Measurements from ENCODE around the gene SH3RF1. TPM values are rescaled to one million over a fixed set of nuclear protein-coding genes. Genes with fewer than 3 reads are reported as not detected.

The SH3RF1 gene
- total RNA-seq, 1 experiment from 2014 or later: 15.3 TPM

GRCh38 chr4:169064296-169064695 lies 206.5 kb downstream of the SH3RF1 start:
- Histone ChIP-seq H2BK12ac (ENCODE audit: insufficient read length, low read depth, low read length) (no peak overlapping the region), H3K79me1 (ENCODE audit: insufficient read depth, low read depth, low read length, poor library complexity, severe bottlenecking) (no peaks in the 10 kb centered on the region), H4K91ac (ENCODE audit: insufficient read length, low read depth, low read length) (no peak overlapping the region), H3K27me3 (ENCODE audit: insufficient read depth, low read length) (no peaks in the 10 kb centered on the region), H3K9ac (ENCODE audit: extremely low read depth, insufficient read length, low read length) (no peak overlapping the region), H3K23me2 (ENCODE audit: insufficient read length, low read depth, low read length, poor library complexity, severe bottlenecking) (no peaks in the 10 kb centered on the region), H3K4me1 (ENCODE audit: insufficient read depth, low read length) (no peaks in the 10 kb centered on the region), H2AFZ (ENCODE audit: low read length) (no peak overlapping the region), H2BK20ac (ENCODE audit: low read depth, low read length, poor library complexity, severe bottlenecking) (no peak overlapping the region), H4K5ac (ENCODE audit: insufficient read length, low read depth, low read length) (no peak overlapping the region), H3K14ac (ENCODE audit: insufficient read depth, low read length) (no peak overlapping the region), H3K4ac (ENCODE audit: low read depth, low read length) (no peak overlapping the region), H3K56ac (ENCODE audit: insufficient read length, low read depth, low read length) (no peak overlapping the region), H4K20me1 (ENCODE audit: control insufficient read depth, insufficient read depth, insufficient read length) (no peaks in the 10 kb centered on the region), H3K79me2 (ENCODE audit: insufficient read depth, low read length) (no peaks in the 10 kb centered on the region), H2AK5ac (ENCODE audit: insufficient read length, low read length) (no peak overlapping the region), H2BK15ac (ENCODE audit: low read depth, low read length) (no peak overlapping the region), H3K23ac (ENCODE audit: insufficient read length, low read depth, low read length) (no peak overlapping the region), H2BK120ac (ENCODE audit: low read depth, low read length, poor library complexity, severe bottlenecking) (no peak overlapping the region), H4K8ac (replicated peaks; ENCODE audit: insufficient read length, low read depth, low read length) (no peak overlapping the region), H3K9me3 (ENCODE audit: control insufficient read depth, low read depth, low read length) (no peaks in the 10 kb centered on the region), H3K4me2 (ENCODE audit: insufficient read depth, insufficient read length, low read length) (no peak overlapping the region), H3K27ac (ENCODE audit: insufficient read length, low read depth, low read length) (no peak overlapping the region), H2BK5ac (ENCODE audit: insufficient read length, low read length) (no peak overlapping the region), H3T11ph (ENCODE audit: low read length) (no peak overlapping the region), H3K18ac (ENCODE audit: insufficient read length, low read depth, low read length) (no peak overlapping the region)
- DNase-seq: no peak
- H3K27me3 Mint-ChIP-seq (ENCODE audit: low read depth): no peaks in the 10 kb centered on the region
- peaks cover 0 to 4% (median 0%) of the 10 kb centered on the region in 3 experiments; a peak in 1 of 7 replicates for H3K36me3 Mint-ChIP-seq (ENCODE audit: insufficient read depth in 1 of 3, low read depth in 3 of 3)
- H3K4me3 Mint-ChIP-seq: no peak overlapping the region
- TF ChIP-seq CTCF (conservative IDR thresholded peaks at IDR 0.05): no peak
- peaks cover 7 to 8% of the 10 kb centered on the region in 2 experiments for H3K4me1 Mint-ChIP-seq
- no peak overlapping the region for H3K27ac Mint-ChIP-seq
- no CpG with 5 or more reads among the region's 2 CpGs for WGBS (ENCODE audit: extremely low coverage, insufficient read length, low lambda C conversion rate)
- no peaks in the 10 kb centered on the region for H3K9me3 Mint-ChIP-seq

Measured in H9 (cell line).